GM15510 (cell line): Measurements from ENCODE around the gene SGPP2.

ENCODE experiments used
- POLR2A ChIP-seq: IDR thresholded peaks from 3 replicates; pipeline ENCODE4 v1.6.1; 2011; ENCODE audit warnings: borderline replicate concordance; ENCODE audit not compliant: insufficient read length; ENCODE audit errors: extremely low read depth

Gene SGPP2

GRCh38 chr2:222481941-222482340, 57.6 kb downstream of the SGPP2 start:
- no peak for TF ChIP-seq POLR2A

DNA sequence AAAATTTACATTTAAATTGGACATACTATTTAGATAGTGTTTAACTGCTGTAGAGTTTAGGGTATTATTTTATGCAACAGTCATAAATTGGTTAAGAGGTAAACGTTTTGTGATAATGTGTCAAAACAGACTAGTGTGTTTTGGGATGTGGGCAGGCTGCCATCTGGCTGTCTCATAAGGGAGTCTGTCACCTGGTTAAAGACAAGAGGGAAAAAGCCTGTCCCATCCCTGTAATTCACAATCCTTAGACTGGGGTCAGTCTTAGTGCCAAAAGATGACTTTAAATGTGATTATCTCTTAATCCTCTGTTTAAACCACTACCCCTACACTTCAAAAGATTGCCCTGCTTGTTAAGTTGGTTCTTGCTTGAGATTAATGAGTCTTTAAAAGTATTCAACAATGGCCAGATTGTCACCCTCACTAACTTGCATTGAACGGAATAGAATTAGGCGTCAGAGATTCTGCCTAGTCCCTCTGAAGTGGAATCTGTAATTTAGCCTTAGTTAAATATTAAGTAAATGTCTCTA, 59.2 kb downstream of the SGPP2 start:
- no peak for TF ChIP-seq POLR2A

DNA sequence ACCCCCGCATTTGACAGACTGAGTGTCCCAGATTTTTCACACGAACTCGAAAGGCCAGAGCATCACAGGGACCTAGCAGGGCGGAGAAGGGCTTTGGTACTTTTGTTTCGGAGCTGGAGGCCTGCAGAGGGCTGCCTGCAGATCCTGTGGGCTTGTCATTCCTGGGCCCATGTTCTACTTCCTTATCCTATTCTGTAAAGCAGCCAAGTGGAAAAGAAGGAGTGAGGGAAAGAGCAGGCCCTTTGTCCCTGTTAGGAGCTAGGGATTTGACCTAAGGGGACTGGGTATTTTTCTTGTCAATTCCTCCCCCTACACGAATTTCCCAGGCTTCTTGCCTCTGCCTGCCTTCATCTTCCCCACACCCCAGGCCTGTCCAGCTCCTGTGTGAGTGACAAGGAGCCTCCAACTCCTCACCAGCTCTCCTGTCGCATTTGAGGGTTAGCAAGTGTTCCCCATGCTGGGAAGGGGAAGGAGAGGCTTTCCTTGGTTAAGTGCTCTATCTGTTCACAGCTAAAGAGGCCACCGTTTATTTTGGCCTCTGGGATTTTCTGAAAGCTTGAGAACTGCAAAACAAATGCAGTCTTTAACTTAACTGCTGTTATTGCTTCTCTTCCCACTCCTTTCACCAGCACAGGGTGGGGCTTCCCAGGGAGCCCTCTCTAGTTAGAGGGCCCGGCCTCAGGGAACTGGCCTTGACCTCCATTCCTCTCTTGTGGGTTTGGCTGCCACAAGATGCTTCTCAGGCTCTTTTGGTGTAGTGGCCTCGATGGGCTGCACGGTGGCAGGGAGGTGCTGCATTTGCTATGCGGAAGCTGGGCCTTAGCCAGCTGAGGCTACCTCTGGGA, 61.2 kb downstream of the SGPP2 start:
- no peak for TF ChIP-seq POLR2A

DNA sequence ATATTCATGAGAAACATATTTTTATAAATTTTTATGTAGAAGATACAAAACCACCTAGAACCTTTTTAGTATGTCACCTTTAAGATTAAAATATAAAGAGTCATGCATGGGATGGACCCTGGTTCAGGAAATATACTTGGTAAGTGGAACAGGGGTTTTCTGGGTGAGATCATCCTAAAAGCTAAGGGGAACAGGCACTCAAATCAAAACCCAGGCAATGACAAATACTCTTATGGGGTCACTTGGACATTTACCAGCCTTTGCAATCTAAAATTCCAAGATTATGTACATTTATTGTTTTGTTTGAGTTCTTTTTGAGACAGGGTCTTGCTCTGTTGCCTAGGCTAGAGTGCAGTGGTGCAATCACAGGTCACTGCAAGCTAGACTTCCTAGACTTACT, 65.8 kb downstream of the SGPP2 start:
- TF ChIP-seq POLR2A: no peak

DNA sequence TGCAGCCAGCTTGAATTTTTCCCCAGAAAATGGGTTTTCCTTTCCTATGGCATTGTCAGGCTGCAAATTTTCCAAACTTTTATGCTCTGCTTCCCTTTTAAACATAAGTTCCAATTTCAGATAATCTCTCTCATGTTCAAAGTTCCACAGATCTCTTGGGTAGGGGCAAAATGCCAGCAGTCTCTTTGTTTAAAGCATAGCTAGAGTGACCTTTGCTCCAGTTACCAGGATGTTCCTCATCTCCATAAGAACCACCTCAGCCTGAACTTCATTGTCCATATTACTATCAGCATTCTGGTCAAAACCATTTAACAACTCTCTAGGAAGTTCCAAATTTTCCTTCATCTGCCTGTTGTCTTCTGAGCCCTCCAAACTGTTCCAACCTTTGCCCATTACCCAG, 68.3 kb downstream of the SGPP2 start:
- no peak for TF ChIP-seq POLR2A

DNA sequence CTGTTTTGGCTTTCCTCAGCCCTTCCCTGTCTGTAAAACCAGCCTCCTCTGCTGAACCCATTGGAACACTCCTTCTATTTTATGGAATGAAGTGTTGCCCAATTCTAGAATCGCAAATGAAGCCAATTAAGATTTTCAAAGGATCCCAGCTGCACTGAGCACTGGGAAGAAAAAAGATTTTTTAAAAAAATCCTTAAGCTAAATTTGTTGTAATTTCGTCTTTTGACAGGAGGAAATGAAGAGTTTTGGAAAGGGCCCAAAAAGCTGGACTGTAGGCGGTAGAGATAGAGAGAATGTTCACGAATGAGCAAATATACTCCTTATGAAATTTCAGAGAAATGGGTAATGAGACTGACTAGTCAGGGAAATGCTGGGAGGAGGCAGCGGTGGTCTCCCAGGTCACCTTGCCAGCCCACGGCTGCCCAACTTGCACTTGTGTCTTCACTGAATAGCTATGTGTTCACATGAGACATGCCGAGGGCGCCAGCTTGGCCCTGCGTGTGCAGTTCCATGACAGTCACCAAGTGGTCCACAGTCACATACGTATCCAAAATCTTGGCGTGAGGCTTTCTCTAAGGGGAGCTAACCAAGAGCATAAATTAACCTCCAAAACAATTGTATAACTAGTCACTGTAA, 69.9 kb downstream of the SGPP2 start:
- TF ChIP-seq POLR2A: no peak

DNA sequence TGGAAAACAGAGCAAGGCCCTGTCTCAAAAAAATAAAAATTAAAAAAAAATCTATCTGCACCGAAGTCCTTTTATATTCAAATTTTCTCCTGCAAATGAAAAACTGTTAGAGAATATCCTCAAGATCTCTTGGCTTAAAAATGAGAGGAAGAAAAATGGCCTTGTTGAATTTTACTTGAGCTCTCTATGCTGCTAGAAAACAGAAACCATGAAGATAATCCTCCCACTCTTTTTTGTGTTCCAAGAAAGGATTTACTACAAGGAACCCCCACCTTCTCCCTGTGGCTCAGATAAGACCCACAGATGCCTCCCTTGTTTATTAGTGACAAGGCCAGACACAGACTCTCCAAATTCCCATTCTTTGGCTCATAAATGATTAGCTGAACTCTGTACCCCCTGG, 71.0 kb downstream of the SGPP2 start:
- TF ChIP-seq POLR2A: no peak

DNA sequence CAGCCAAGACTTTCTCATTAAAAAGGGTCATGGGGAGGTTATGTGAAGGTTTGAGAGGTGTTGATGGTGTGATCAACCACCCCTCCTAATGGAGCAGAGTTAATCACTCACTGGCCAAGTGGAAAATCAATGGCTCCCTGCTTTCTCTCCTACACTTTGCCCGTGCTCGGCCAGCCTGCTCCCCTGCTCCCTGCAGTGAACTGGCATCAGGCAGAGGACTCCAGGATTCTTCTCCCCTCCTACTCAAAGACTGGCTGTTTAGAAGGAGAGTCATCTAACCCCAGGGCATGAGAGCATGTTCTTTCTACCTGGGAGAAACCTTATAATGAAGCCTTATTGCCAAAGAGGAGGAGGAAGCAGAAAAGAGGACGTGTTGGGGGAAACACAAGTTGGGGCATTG, 74.9 kb downstream of the SGPP2 start:
- TF ChIP-seq POLR2A: no peak

GRCh38 chr2:222504191-222504590, 79.8 kb downstream of the SGPP2 start:
- TF ChIP-seq POLR2A: no peak

GRCh38 chr2:222504719-222505118, 80.4 kb downstream of the SGPP2 start:
- TF ChIP-seq POLR2A: no peak

- no peak for TF ChIP-seq POLR2A
These were observed 82.0 kb downstream of the SGPP2 start for GRCh38 chr2:222506230-222506935.

GRCh38 chr2:222514901-222515300, 90.6 kb downstream of the SGPP2 start:
- TF ChIP-seq POLR2A: no peak

DNA sequence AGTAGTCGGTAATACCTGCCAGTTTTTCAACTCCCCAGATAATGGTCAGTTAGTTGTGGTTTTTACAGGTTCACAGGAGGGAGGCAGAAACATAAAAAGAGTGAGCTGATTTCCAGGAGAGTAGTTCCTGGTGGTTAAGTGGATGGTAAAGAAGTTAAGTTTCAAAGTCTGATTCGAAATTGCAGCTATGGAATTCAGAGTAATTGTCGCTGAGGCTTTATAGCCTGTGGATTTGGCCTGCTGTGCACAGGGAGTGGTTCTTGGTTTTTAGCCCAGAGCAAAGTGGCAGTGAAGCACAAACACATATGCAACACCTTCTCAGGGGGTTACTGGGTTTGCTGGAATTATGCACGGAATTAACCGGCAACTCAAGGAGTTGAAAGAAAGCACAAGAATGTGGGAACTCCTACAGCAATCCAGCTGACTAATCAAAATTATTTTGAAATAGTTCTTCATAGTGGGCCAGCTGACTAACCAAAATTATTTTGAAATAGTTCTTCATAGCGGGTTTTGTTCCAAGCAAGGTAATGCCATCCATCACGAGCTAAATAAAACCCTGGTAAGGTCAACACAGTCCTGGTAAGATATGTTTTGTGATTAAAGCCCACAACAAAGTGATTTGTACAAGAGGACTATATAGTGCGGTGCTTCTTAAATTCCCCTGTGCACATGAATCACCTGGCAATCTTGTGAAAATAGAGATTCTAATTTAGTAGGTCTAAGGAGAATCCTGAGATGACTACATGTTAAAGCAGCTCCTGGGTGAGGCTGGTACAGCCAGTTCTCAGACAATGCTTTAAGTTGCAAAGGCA, 94.4 kb downstream of the SGPP2 start:
- TF ChIP-seq POLR2A: no peak

DNA sequence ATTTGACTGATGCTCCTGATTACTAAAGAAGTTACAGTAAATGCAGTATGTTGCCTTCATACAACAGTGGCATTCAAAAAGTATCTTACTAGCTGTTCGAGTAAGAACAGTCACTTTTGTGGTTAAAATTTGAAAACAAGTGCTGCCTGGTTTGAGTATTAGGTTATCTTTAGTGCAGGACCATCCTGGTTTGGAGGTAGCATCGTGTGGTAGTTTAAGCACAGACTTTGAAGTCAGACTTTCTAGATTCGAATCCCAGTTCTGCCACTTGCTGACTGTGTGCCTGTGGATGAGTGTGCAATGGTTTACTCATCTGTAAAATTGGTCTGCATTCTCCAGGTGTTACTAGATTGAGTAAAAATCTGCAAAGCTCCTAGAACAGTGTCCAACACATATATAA, 96.8 kb downstream of the SGPP2 start:
- TF ChIP-seq POLR2A: no peak

GRCh38 chr2:222522082-222522481, 97.7 kb downstream of the SGPP2 start:
- no peak for TF ChIP-seq POLR2A

- TF ChIP-seq POLR2A: no peak
These were observed 99.6 kb downstream of the SGPP2 start for GRCh38 chr2:222523783-222524544.
